Right forelimb (tissue), 1 donor: Measurements from ENCODE around the gene HK1.
"Not testable (repeated sequence)": the region's sequence is repeated elsewhere in the genome, so short reads cannot be mapped to it uniquely, and the experiment has no call there.

Source experiments
- DNase-seq: peaks from one replicate; pipeline ENCODE4 v3.0.0-alpha.2; 2018

HK1 gene

DNA sequence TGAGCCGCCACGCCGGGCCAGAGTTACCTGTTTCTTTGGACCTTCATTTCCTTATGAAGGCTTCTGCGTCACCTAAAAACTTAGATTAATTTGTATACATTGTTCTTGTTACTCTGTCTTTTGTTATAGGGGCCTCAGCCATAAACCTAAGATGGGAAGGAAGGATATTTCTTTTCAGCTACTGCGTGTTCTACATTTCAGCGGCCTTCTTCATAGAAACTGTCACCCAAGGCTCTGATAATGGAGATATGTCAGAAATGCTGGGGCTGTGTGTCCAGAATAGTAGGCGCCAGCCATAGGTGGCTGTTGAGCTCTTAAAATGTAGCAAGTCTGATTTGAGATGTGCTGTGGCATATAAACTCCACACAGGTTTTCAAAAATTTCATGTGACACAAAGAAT lies 52.9 kb downstream of the HK1 start:
- no peak for DNase-seq

DNA sequence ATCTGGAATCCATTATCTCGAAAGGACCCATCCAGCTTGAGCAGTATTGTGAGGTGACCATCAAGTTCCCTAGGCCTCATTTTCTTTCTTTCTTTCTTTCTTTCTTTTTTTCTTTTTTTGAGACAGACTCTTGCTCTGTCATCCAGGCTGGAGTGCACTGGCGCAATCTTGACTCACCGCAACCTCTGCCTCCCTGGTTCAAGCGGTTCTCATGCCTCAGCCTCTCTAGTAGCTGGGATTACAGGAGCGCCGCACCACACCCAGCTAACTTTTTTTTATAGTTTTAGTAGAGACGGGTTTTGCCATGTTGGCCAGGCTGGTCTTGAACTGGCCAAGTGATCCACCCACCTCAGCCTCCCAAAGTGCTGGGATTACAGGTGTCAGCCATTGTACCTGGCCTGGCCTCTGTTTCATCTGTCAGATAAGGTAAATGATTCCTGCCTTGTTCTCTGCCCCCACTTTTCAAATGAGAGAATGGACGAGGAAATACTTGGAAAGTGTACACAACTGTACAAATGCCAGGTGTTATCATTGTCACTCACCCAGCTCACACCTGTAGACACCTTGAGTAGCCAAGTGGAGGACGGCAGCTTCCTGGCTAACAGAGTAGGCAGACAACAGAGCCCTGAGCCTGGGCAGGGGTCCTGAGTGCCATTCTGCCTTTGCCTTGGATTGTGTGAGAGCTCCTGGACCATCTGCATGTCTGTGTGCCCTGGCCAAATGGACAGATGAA lies 54.1 kb downstream of the HK1 start:
- DNase-seq = no peak

DNA sequence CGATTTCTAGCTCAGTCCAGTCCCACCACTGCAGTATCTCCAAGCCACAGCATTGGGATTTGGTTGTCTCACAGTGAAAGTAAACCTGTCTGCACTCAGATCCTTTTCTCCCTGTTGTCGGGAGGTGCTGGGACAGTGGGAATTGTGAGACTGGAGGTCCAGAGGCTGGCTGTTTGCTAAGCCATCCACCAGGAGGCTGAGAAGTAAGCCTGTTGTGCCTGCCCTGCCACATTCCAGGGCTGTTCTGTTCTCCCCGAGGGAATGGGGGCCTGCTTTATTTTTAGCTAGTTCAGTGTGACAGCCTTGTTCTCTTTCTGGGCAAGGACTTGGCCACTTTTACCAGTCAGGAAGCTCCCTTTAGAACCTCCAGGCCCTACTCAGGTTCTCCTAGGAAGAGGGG lies 54.9 kb downstream of the HK1 start:
- no peak for DNase-seq

DNA sequence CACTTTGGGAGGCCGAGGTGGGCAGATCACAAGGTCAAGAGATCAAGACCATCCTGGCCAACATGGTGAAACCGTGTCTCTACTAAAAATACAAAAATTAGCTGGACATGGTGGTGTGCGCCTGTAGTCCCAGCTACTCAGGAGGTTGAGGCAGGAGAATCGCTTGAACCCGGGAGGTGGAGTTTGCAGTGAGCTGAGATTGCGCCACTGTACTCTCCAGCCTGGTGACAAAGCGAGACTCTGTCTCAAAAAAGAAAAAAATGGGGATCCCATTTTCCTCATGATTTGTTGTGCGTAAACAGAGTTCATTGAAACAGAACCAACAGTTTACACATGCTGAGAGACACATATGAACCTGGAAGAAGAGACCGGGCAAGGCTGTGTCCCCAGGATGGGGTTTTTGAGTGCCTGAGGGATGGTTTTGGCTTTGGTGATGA lies 55.6 kb downstream of the HK1 start:
- DNase-seq = not testable (repeated sequence)

DNA sequence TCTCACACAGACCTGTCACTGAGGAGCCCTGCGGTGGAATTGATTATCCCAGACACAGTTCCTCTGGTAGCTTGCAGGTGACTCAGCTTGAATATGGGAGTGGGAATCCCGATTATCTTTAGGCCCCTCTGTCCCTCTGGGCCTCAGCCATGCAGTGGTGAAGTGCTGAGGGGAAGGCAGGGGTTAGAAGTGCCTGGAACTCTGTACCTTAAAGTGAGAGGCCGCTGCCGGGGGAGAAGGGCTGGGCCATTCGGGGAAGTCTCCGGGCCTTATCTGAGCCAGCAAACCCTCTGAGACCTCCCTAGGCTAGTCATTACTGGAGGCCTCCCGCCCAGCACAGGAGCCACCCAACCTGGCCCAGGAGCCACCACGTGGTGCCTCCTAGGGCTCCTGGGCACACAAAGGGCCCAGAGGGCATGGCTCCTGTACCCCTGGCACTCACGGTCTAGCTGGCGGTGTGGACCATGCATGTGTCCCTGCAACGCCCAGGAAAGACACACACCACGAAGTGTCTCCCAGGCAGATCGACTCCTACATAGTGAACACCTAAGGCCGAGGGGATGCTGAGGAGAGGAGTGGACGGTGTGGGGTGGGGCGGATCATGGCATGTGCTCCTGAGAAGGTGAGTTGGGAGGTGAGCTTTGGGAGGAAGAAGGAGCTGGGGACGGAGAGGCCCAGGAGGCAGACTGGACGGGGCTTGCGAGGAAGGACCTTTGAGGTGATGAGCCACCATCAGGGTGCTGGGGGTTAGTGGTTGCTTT lies 56.2 kb downstream of the HK1 start:
- no peak for DNase-seq

DNA sequence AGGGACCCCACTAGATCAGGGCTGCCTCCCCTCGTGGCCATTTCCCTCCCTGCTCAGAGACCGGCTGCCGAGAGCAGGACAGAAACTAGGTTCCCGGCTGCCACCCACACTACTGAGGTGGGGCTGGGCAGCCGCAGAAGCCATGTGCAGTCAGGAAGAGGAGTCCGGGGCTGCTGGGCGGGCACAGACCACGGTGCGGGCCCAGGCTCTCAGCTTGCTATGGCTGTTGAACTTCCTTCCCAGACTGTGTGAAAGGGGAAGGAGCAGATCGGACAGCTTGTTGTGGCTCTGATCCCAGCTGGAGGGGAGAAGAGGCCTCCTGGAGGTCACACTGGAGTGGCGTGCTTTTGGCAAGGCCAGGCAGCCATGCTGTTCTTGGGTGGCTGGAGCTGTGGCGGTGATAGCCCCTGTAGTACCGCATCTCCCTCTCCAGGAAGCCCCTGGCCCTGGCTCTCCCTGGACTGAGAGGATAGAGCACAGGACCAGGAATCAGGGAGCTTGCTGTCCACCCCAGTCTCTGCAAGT lies 56.8 kb downstream of the HK1 start:
- DNase-seq = no peak

DNA sequence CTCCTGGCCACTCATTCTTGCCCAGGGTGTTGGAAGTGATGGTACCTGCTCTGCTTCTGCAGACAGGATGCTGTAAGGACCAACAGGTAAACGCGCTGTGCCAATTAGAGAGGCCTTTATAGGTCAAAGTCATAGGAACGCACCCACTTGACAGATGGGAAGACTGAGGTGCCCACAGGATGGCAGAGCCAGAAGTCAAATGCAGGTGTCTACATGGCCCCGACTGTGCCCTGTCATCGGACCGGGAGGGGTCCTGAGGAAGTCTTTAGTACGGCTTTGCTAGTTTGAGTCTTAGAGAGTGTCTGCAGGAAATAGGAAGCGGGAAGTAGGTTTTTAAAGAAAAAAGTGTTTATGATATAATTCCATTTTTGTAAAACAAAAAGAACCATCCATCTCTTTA lies 57.3 kb downstream of the HK1 start:
- DNase-seq = no peak

DNA sequence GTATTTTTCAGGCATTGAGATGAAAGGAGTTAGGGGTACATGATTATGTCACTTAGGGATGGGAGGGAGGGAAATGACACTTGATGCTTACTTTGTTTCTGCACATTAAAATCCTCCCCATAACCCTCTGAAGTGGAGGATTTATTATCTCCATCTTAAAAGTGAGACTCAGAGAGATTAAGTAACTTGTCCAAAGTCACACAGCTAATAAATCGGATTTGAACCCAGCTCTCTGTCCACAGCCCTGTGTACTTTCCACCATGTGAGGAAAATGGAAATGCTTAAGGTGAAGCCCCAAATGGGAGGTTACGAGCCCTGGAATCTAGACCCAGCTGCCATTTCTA lies 58.6 kb downstream of the HK1 start:
- DNase-seq = no peak

DNA sequence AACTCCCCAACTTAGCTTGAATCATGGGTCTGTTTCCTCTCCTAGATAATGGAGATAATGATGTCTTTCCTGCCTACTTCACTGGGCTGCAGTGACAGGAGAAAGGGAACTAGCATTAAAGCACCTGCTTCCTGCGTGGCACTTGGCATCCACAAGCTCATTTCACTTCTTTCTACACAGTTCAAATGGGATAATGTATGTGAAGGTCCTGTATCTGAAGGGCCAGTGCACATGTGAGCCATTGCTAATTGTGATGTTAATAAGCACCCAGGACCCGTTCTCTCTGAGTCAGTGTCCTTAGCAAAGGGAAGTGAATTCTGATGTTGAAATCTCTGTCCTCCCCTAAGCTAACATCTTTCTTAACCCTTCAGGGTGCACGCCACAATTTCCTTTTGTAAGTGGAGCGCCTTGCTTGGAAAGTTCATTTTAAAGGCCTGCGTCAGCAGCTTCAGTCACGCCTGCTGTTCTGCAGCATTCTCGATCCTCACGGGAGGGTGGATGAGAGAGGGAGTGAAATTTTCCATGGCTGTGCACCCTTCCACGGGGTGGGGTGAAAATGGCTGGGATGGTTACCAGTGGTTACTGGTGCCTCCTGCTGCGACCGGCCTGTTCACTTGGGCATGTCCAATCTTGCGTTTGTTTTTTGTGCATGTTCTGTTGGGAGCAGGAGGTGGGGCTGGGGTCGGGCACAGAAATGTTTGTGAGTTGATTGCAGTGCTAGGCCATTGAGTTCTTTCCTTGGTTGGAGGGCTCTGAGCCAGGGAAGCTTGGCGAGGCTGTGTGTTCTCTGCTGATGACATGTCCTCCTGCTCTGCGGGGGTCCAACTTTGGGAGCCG lies 59.2 kb downstream of the HK1 start:
- DNase-seq = no peak

DNA sequence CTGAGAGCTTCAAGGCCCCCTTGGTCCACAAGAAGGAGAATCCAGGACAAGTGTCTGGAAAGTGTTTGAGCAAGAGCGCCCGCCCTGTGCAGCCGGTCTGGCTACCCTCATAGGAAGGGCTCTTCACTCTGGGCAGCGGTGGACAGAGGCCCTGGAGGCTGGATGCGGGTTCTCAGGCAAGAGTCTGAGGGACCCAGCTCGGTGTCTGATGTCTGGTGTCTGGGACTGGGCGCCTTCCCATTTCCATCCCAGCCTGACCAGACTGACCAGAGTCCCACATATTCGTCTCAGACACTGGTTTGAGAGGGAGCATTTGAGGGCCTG lies 59.8 kb downstream of the HK1 start:
- DNase-seq = no peak

DNA sequence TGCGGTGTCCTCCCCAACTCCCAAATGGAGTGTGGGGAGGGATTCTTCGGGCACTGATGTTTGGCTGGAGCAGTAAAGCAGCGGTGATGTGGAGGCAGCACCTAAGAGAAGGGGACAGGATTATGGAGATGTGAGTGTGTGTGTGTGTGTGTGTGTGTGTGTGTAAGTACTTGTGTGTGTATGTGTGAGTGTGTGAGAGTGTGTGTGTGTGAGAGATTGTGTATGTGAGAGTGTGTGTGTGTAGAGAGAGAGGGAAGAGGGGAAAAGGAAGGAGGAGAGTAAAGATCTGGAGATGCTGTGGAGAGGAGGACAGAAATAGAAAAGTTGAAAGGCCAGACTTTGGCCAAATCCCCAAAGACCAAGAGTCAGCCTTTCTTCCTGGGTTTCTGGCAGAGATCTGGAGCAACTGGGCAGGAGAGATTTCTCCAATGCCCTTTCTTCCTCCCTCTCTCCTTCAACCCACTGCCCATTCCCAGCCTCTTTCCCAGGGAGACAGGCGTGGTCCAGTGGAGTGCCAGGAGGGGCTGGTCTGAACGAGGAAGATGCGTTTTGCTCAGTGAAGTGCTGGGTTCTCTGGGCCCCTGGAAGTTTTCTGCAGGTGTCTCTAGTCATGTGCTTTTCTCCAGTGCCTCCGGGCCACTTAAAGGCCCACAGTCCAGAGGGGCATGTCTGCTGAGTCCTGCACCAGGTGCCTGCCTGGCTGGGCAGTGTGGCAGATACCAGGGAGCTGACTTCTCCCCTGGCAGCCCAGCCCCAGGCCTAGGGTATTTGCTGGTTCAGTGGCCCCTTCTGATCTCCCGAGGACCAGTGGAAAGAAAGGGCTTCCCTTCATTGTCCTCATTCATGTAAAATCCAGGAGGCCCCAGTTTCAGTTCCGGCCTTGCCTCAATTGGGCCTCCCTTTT lies 60.5 kb downstream of the HK1 start:
- DNase-seq = no peak

DNA sequence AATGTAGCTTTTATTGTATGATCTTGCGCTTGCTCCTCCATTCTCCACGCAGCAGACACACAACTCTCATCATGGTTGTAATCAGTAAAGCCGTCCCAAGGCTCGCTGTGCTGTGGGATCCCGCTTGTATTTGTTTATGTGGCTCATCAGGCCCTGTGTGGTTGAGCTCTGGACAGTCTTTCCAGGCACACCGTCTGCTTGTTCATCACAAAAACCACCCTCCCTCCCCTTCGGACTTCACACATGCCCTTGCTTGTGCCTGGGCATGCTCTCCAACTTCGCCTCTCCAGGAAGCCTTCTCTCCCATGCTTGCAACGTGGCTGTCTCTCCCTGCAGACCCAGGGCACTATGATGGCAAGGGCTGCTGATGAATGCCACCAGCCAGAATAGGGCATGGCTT lies 62.4 kb downstream of the HK1 start:
- DNase-seq = no peak

DNA sequence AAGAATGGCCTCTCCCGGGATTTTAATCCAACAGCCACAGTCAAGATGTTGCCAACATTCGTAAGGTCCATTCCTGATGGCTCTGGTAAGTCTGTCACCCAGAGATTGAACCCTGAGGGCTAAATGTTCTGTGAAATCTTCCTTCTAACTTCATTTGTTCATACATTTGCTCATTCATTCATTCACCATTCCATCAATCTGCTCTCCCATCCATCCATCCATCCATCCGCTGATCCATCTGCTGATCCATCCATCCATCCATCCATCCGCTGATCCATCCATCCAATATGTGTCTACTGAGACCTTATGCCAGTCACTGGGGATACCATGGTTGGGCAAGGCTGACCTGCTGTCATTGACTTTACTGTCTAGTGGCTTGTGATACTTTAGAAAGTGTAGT lies 65.6 kb downstream of the HK1 start:
- no peak for DNase-seq

DNA sequence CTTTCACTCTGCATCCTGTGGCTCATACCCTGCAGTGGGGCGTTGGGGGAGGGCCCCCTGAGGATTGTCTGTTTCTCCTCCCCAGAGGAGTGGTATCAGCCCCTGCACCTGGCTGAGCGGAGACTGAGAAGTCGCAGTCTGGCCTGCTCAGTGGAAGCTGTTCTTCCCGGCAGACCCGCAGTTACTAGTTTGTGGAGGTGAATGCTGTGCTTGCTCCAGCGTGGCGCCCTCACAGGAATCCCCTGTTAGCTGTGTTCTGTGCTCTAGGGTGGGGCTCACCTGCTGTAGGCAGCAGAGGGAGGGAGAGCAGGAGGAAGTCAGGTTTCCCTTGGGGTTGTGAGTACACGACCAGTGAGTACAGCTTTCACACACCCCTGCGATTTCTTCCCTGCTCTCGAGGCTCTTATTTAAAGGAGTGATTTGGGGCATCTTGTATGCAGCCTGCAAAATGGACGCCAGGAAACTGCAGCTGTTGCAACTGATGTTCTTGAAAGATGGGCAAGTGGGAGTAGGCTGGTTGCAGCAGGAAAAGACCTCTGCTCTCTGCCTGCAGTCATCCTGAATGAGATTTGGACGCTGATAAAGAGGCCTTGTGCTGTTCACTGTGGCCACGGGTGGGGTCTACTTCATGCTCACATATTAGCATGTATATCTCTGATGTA lies 66.4 kb downstream of the HK1 start:
- DNase-seq = no peak

DNA sequence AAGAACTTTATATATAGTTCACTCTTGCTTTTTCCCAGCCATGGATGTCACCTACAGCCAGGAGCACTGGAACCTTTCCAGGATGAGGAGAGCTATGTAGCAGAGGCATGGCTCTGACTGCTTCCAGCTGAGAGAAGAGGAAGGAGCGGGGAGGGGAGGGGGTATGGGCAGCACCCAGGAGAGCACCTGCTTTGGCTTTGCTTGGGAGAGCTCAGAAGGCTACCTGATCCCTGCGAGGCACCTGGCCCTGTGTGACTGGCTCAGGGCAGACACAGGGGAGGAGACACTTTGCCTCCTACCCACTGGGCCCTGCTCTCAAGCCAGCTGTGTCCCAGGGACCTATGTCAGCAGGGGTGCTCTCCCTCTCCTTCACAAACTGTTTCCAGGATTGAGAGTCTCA lies 67.1 kb downstream of the HK1 start:
- DNase-seq = no peak

DNA sequence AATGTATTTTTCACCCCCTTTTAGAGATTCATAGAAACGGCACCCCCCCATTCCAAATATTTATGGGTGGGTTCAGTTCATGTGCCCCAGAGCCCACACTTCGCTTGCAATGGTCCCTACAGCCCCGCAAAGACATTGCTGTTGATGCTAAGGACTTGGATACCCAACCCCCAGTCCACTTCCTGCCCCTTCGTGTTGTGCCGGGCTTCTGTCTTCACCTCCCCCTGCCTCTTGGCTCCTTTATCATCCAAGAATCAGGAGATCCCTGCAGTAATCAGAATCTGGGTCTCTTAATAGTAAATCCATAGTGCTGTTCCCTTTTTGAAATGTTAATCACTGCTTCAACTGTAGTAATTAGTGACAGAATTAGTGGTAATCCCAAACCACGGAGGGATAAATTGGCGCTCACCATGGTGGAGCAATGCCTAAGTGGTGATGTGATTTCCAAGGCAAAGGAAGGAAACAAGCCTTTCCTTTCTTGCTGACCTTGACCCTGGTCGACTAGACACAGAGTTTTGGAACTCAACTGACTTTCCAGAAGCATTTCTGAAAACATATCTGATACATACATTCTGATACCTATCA lies 67.7 kb downstream of the HK1 start:
- no peak for DNase-seq

DNA sequence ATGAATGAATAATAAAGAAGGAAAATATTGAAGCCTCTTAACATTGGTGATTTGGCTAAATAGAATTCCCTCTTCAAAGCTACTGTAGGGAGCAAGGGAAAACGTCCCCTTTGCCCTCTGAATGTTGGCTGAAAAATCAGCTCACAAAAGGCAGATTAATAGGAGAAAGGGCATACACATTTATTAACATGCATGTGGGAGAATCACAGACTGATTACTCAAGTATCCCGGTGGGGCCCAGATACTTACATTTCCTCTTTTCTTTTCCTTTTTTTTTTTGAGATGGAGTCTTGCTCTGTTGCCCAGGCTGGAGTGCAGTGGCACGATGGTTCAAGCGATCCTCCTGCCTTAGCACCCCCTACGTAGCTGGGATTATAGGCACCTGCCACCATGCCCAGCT lies 68.5 kb downstream of the HK1 start:
- no peak for DNase-seq

DNA sequence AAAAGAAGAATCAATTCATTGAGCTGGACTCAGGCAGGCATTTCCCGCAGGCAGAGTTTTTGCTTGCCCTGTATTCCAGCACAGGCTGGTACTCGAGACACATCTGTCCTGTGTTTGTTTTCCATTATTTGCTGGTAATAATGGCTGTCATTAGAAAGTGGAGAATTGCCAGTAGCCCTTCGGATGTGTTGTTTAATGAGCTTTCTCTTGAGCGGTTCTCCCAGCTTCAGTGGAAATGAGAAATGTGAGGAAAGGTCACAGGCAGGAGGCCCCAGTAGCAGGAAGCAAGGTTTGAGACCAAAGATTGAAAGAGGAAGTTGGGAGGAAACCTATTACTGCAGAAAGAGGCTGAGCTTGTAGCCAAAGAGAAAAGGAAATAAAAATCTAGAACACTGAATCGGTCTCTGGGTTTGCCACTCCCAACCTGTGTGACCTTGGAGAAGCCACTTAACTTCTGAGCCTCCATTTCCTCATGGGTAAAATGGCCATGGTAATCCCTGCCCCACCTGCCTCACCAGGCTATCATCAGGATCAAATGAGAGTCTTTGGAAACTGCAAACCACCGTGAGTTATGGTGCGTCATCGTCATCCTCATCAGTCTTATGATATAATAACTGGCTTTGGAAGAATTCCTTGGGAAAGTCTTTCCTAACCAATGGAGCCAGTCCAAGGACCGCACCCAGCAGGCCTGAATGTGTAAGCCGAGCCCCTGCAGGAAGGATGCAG lies 70.7 kb downstream of the HK1 start:
- no peak for DNase-seq

DNA sequence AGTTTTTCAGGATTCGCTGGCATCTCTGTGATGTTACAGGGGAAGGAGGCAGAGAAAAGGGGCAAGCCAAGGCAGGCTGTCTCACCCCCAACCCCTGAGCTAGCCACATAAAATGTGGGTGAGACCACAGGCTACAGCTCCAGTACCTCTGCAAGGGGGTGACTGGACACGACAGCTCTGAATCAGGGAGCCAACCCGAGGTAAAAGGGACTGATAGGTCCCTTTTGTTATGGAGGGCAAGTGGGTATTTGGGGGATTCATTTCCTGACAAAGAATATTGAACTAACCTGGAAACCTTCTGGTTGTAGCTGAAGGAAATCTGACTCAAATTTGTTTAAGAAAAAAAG lies 71.2 kb downstream of the HK1 start:
- DNase-seq = no peak

DNA sequence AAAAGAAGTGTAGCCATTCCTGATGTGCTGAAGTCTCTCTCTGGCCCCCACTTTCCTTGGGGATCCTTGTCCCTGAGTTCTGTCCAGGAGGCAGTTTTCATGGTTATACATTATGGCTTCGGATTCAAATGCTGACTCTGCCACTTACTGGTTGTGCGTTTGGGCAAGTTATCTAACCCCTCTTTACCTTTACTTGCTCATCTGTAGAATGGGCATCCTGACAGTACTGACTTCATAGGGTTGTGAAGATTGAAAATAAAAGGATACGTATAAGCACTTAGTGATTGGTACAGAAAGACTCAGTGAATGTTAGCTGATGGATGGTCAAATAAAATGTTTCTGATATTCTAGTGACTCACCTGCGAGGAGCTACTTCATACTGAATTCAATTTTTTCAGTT lies 73.3 kb downstream of the HK1 start:
- no peak for DNase-seq
